Lower leg skin (tissue), 4 donors: ENCODE data around the gene NPM3. TPM values are rescaled to one million over a fixed set of nuclear protein-coding genes. Genes with fewer than 3 reads are reported as not detected.
A peak's percentile ranks its signal among the peaks of the same experiment; 100 is the strongest.

Experiments
- DNase-seq, 2 donors: peaks; one replicate each; pipeline ENCODE4 v3.0.0-alpha.2; 2019; ENCODE audit warnings: low spot score in 2 of 2
- H3K4me3 ChIP-seq: fragments of 200-600 bp; sonication (generic); 2 replicates; pipeline ENCODE4 v1.5.1; 2017; ENCODE audit warnings: mild to moderate bottlenecking, low read depth; ENCODE audit not compliant: poor library complexity, severe bottlenecking
- POLR2A ChIP-seq, 2 donors: fragments of 450-650 bp; IDR thresholded peaks; one replicate each; pipeline ENCODE4 v1.6.1; 2016 to 2017; ENCODE audit warnings: antibody characterized with exemption in 2 of 2, mild to moderate bottlenecking in 1 of 2, moderate library complexity in 1 of 2
- WGBS, 2 donors: methylation state at CpG; one replicate each; pipeline ENCODE4 v1.1.5; 2018; 5-methylcytosine and 5-hydroxymethylcytosine counted together
- intact Hi-C: fragments of 100-400 bp; cut with DNase I; formaldehyde crosslinking; loops from one replicate; pipeline ENCODE4 v1.15.0; 2023; ENCODE audit warnings: low total_unique reads
- total RNA-seq, 4 donors: library from RNA; depleted of rRNA; stranded (reverse); fragments of >200 nt; gene quantifications; one replicate each; pipeline ENCODE4 v1.1.0, GENCODE V29; 2016
- TF ChIP-seq, protein P1 (sequence below), 3 donors: fragments of 450-650 bp; IDR thresholded peaks; one replicate each; pipeline ENCODE4 v1.5.1; 2016; ENCODE audit warnings: antibody characterized with exemption in 3 of 3, mild to moderate bottlenecking in 3 of 3, moderate library complexity in 2 of 3

NPM3 gene
- total RNA-seq, 4 donors from 2014 or later, result 24.6 to 37.7 (median 27.4) TPM

DNA sequence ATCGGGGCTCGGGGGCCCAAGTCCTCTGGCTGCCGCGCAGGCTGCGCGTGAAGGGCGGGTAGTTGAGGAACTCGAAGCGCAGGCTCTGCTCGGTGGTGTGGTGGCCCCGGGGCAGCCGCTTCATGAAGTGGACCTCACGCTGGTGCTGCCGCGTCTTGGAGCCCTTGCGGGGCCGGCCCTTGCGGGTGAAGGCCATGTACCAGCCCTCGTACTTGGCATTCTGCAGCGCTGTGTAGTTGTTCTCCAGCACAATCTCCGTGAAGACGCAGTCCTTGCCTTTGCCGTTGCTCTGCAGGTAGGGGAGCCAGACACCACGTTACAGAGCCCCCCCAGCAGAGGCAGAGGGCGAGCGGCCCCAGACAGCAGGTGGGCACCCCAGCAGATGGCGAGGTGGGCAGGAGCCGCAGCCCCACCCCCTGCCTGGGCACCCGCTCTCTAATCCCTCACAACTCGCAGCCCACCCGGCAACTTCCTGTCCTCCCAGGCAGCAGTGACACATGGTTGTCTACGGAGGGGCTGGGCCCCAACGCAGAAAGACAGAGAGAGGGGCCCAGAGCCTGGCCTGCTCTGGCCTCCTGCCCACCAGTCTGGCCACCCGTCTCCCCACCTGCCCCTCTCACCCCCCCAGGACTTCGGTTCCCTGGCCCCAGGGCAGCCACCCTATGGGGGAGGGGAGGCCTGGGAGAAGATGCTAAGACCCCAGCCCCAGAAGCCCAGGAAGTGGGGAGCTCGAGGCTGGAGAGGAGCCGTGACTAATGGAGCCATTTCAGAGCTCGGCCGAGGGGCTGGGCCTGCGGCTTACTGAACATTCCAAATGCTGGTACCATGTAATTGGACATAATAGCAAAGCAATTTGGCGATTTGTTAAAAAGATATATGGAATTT is 12.7 kb downstream of the NPM3 start:
- peak in 1 of 2 donors; percentile 76 for DNase-seq
- WGBS, 2 donors, result 62 to 71% methylated on average over 24 to 31 of the region's 41 CpGs
- TF ChIP-seq POLR2A (IDR thresholded peaks at IDR 0.05), result no peak
- TF ChIP-seq, protein P1, sequence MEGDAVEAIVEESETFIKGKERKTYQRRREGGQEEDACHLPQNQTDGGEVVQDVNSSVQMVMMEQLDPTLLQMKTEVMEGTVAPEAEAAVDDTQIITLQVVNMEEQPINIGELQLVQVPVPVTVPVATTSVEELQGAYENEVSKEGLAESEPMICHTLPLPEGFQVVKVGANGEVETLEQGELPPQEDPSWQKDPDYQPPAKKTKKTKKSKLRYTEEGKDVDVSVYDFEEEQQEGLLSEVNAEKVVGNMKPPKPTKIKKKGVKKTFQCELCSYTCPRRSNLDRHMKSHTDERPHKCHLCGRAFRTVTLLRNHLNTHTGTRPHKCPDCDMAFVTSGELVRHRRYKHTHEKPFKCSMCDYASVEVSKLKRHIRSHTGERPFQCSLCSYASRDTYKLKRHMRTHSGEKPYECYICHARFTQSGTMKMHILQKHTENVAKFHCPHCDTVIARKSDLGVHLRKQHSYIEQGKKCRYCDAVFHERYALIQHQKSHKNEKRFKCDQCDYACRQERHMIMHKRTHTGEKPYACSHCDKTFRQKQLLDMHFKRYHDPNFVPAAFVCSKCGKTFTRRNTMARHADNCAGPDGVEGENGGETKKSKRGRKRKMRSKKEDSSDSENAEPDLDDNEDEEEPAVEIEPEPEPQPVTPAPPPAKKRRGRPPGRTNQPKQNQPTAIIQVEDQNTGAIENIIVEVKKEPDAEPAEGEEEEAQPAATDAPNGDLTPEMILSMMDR (IDR thresholded peaks at IDR 0.05), result no peak
- intact Hi-C loops, result no loop called here
- no peak overlapping the region for H3K4me3 ChIP-seq

DNA sequence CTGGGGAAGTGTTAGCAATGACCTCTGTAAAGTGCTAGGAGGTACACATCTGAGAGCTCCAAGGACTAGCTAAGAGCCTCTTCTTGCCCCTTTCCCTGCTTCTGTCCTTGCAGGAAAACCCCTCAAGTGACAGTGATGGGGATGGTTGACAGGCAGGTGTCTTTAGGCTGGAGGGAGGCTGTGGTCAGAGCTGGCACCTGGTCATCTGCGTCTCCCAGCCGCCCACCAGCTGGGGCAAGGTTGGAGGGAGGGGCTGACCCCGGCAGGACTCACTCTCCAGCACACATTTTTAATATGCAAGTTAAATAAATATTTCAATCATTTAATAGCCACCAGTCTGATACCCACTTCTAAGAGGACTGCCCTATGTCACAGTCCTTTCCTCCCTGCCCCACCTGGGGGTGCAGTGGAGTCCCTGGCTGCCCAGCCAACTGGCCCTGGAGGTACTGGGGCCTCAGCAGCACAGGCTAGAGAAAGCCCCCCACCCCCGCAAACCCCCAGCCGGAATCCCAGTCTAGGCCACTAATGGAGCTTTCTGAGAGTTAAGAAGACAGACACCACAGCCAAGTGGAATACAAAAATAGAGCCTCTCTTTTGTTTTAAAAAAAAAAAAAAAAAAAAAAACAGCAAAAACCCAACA is 13.6 kb downstream of the NPM3 start:
- intact Hi-C loops, result no loop called here
- H3K4me3 ChIP-seq, result no peak overlapping the region
- DNase-seq, result peak in 1 of 2 donors; percentile 72
- WGBS, 2 donors, result 91 to 92% methylated on average over 5 of the region's 5 CpGs
- TF ChIP-seq, protein P1 (IDR thresholded peaks at IDR 0.05), result no peak
- TF ChIP-seq POLR2A (IDR thresholded peaks at IDR 0.05), result no peak

DNA sequence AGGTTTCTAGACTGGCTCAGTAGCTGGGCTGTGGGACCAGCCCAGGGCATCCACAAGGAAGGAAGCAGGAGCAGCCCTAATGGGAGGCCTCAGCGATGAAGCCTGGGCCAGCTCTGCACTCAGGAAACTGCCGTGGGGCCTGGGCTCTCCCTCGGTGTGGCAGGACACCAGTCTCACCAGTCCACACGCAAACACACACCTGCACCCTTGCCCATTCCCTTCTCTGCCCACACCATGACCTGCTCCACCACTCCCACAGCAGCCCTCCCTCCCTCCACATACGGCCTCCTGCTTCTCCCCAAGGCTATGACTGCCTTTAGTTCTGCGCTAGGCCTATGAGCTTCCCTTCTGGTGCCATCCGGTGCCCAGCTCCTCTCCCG is 14.5 kb downstream of the NPM3 start:
- WGBS, 2 donors, result 81 to 89% methylated on average over 6 to 8 of the region's 8 CpGs
- DNase-seq, result peak in 1 of 2 donors; percentile 66
- TF ChIP-seq POLR2A (IDR thresholded peaks at IDR 0.05), result no peak
- TF ChIP-seq, protein P1 (IDR thresholded peaks at IDR 0.05), result no peak
- H3K4me3 ChIP-seq, result no peak overlapping the region
- intact Hi-C loops, result no loop called here

DNA sequence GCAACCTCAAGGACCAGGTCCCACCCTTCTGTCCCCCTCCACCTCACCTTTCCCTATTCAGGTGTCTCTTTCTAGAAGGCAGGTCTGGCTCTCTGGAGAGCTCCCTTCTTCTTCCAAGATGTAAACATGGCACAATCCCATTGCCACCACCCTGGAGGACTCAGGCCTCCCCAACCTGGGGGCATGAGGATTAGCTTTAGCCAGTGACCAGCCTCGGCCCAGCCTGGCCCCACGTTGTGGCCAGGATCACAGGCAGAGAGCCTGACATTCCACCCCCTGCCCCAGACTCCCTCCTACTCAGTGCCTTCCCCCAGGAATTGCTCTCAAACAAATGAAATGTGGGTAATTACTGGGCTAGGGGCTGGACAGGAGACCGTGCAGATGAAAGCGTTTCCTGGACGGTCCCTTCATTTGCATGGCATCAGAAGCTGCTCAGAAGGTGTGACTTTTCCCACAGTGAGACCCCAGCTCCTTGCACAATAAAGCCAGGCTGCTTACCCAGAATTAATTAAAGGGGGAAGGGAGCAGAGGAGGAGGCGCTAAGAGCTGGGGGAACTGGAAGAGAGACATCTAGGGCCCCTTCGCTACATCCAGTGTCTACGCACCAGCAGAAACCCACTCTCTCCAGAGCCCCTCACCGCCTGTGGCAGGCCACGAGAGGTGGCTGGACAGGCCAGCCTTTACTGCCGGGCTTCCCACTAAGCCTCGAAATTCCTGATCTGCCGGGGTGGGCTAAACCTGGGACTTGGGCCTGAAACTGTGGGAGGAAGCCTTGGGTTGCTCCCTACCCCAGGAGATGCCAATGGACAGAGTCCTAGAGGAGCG is 15.1 kb downstream of the NPM3 start:
- no peak overlapping the region for H3K4me3 ChIP-seq
- no peak for TF ChIP-seq POLR2A (IDR thresholded peaks at IDR 0.05)
- TF ChIP-seq, protein P1 (IDR thresholded peaks at IDR 0.05), result no peak
- intact Hi-C loops, result no loop called here
- peak in 1 of 2 donors; percentile 59 for DNase-seq
- WGBS, 2 donors, result 60 to 63% methylated on average over 13 to 14 of the region's 14 CpGs

DNA sequence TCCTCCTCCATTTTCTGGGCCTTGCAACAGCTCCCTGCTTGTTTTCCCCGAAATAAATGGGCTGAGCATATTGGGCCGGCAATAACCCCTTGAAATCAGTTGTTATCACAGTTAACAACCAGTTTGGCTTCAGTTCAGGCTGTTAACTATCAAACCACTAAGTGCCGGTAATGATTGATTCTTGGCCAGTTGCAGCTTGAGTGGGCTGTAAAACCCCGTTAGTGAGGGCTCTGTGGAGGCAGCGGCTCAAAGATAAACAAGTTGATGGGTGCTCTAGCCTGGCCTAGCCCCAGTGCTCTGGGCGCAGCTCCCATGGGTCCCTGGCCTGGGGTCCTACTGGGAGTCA is 15.7 kb downstream of the NPM3 start:
- TF ChIP-seq, protein P1 (IDR thresholded peaks at IDR 0.05), result no peak
- no peak for TF ChIP-seq POLR2A (IDR thresholded peaks at IDR 0.05)
- no peak for DNase-seq
- intact Hi-C loops, result no loop called here
- no peak overlapping the region for H3K4me3 ChIP-seq
- WGBS, 2 donors, result 62 to 73% methylated on average over 6 of the region's 6 CpGs
